NCI-H345 treated with DMSO at 0.1 percent for 48 hours (cell line): ENCODE results near the gene PPP1R26.
"Not testable (repeated sequence)": the region's sequence is repeated elsewhere in the genome, so short reads cannot be mapped to it uniquely, and the experiment has no call there.

Experiments
- DNase-seq: peaks from one replicate; lab custom pipeline; 2025; ENCODE audit not compliant: unreplicated experiment; lab: John Stamatoyannopoulos, UW

PPP1R26 gene

GRCh38 chr9:135458478-135458877, 21.1 kb upstream of the PPP1R26 start:
- not testable (repeated sequence) for DNase-seq

- DNase-seq: no peak
These were observed 17.6 kb upstream of the PPP1R26 start for GRCh38 chr9:135461936-135462335.

- no peak for DNase-seq
These were observed 16.4 kb upstream of the PPP1R26 start for GRCh38 chr9:135463140-135463539.

- no peak for DNase-seq
These were observed 15.4 kb upstream of the PPP1R26 start for GRCh38 chr9:135464181-135464580.

GRCh38 chr9:135468854-135469521, 10.6 kb upstream of the PPP1R26 start:
- DNase-seq: no peak

- no peak for DNase-seq
These were observed 7.6 kb upstream of the PPP1R26 start for GRCh38 chr9:135471791-135472640.

- DNase-seq: no peak
These were observed 5.5 kb upstream of the PPP1R26 start for GRCh38 chr9:135473972-135474543.

- DNase-seq: peak; percentile 45
These were observed 4.7 kb upstream of the PPP1R26 start for GRCh38 chr9:135474915-135475314.

GRCh38 chr9:135476561-135477355, 2.8 kb upstream of the PPP1R26 start:
- DNase-seq: no peak

- DNase-seq: no peak
These were observed 1.4 kb upstream of the PPP1R26 start for GRCh38 chr9:135478191-135478590.

GRCh38 chr9:135478829-135479468, 633 bp upstream of the PPP1R26 start:
- DNase-seq: no peak

GRCh38 chr9:135480071-135480939, 723 bp downstream of the PPP1R26 start:
- DNase-seq: peak; percentile 27

GRCh38 chr9:135480940-135481310, 1.3 kb downstream of the PPP1R26 start:
- DNase-seq: no peak

GRCh38 chr9:135482015-135482754, 2.6 kb downstream of the PPP1R26 start:
- DNase-seq: no peak

GRCh38 chr9:135484460-135485277, 5.1 kb downstream of the PPP1R26 start:
- DNase-seq: no peak

GRCh38 chr9:135485385-135485784, 5.8 kb downstream of the PPP1R26 start:
- no peak for DNase-seq

GRCh38 chr9:135485832-135486231, 6.2 kb downstream of the PPP1R26 start:
- DNase-seq: no peak
